Psoas muscle (tissue), 8 donors: ENCODE measurements around the gene VPS37C. TPM values are rescaled to one million over a fixed set of nuclear protein-coding genes. Genes with fewer than 3 reads are reported as not detected.

Experiments used
- ATAC-seq, 4 donors: fragments of 200-7000 bp; cut with Tn5 transposase; one replicate each; pipeline ENCODE4 v1.9.1; 2020; ENCODE audit warnings: moderate library complexity in 3 of 4, mild to moderate bottlenecking in 2 of 4
- DNase-seq, 2 donors: peaks; one replicate each; pipeline ENCODE4 v3.0.0-alpha.2; 2020
- H3K27ac ChIP-seq: fragments of 200-600 bp; one replicate; pipeline ENCODE4 v1.8.0; 2022
- H3K27me3 ChIP-seq, 3 donors: fragments of 200-600 bp in 1 of 3; one replicate each; pipeline versions ENCODE4 v1.6.1 to v1.8.0; 2013 to 2022; ENCODE audit warnings: low read length in 2 of 3, mild to moderate bottlenecking in 2 of 3, moderate library complexity in 1 of 3; ENCODE audit not compliant: insufficient read depth in 3 of 3
- H3K36me3 ChIP-seq, 2 donors: fragments of 200-600 bp in 1 of 2; one replicate each; pipeline versions ENCODE4 v1.6.1 to v1.8.0; 2013 to 2022; ENCODE audit warnings: low read depth in 1 of 2, mild to moderate bottlenecking in 1 of 2, moderate library complexity in 1 of 2; ENCODE audit not compliant: insufficient read depth in 1 of 2
- H3K4me1 ChIP-seq: fragments of 200-600 bp; one replicate; pipeline ENCODE4 v1.8.0; 2022
- H3K4me3 ChIP-seq: fragments of 200-600 bp; one replicate; pipeline ENCODE4 v1.8.0; 2022; ENCODE audit warnings: mild to moderate bottlenecking
- H3K9me3 ChIP-seq: fragments of 200-600 bp; one replicate; pipeline ENCODE4 v1.8.0; 2022
- WGBS, 3 donors: extraction: QIAGEN DNeasy Blood & Tissue Kit; methylation state at CpG; one replicate each; pipeline versions ENCODE4 v1.1.6 to v1.1.7; 2013; 5-methylcytosine and 5-hydroxymethylcytosine counted together
- intact Hi-C, 2 donors: fragments of 100-400 bp; cut with DNase I; formaldehyde crosslinking; loops; one replicate each; pipeline versions ENCODE4 v1.11.0 to v1.14.2; 2022
- polyA plus RNA-seq, 3 donors: library from polyadenylated mRNA; stranded (reverse); fragments of 200-250 nt; gene quantifications; one replicate each; pipeline ENCODE4 v1.2.3, GENCODE V29; 2013
- total RNA-seq, 4 donors: library from RNA; stranded (reverse); fragmentation: NEBNext Ultra II Directional in 2 of 4; extraction: Animal tissue kit (Norgen Biotek cat#: 25700) in 2 of 4; gene quantifications; one replicate each; pipeline versions ENCODE4 v1.2.1 to v1.2.4, GENCODE V29; 2021 to 2023
- TF ChIP-seq, protein P1 (sequence below): fragments of 200-600 bp; IDR thresholded peaks from one replicate; pipeline ENCODE4 v1.8.0; 2022; ENCODE audit warnings: antibody characterized with exemption
- donor health status: healthy with polysubstance abuse.
- donor health status: DM: no; HTN: no; CAD: no; lungs with moderate emphysema.
- donor health status: Bipolar disorder and iron deficiency.
- donor health status: healthy.
- donor health status: DM: yes; HTN: yes; CAD: no.
- donor health status: DM: no; HTN: no; CAD: no.
- donor health status: DM: no; HTN: no; CAD: no.
- donor health status: DM: yes; HTN: yes; CAD: no.

VPS37C gene
- total and polyA plus RNA-seq, 7 donors: 16.9 to 39.8 (median 25.6) TPM

GRCh38 chr11:61164606-61165424 is 3.6 kb upstream of the VPS37C start:
- Histone ChIP-seq H3K4me1 (peaks cover 16% of the 10 kb centered on the region), H3K4me3 (no peak overlapping the region), H3K36me3 (no peaks in the 10 kb centered on the region), H3K27me3 (no peaks in the 10 kb centered on the region), H3K27ac (no peak overlapping the region), H3K9me3 (no peaks in the 10 kb centered on the region)
- TF ChIP-seq, protein P1, sequence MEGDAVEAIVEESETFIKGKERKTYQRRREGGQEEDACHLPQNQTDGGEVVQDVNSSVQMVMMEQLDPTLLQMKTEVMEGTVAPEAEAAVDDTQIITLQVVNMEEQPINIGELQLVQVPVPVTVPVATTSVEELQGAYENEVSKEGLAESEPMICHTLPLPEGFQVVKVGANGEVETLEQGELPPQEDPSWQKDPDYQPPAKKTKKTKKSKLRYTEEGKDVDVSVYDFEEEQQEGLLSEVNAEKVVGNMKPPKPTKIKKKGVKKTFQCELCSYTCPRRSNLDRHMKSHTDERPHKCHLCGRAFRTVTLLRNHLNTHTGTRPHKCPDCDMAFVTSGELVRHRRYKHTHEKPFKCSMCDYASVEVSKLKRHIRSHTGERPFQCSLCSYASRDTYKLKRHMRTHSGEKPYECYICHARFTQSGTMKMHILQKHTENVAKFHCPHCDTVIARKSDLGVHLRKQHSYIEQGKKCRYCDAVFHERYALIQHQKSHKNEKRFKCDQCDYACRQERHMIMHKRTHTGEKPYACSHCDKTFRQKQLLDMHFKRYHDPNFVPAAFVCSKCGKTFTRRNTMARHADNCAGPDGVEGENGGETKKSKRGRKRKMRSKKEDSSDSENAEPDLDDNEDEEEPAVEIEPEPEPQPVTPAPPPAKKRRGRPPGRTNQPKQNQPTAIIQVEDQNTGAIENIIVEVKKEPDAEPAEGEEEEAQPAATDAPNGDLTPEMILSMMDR: no peak
- WGBS, 3 donors: 80 to 90% (median 84%) methylated on average over 13 of the region's 13 CpGs
- ATAC-seq (no peak), DNase-seq (no peak)
- intact Hi-C loops: loop anchor here in 1 of 2 donors (10.0 kb wide), 1 partner anchor 320 kb away; the partner anchor contains the start of gene CCDC86

DNA sequence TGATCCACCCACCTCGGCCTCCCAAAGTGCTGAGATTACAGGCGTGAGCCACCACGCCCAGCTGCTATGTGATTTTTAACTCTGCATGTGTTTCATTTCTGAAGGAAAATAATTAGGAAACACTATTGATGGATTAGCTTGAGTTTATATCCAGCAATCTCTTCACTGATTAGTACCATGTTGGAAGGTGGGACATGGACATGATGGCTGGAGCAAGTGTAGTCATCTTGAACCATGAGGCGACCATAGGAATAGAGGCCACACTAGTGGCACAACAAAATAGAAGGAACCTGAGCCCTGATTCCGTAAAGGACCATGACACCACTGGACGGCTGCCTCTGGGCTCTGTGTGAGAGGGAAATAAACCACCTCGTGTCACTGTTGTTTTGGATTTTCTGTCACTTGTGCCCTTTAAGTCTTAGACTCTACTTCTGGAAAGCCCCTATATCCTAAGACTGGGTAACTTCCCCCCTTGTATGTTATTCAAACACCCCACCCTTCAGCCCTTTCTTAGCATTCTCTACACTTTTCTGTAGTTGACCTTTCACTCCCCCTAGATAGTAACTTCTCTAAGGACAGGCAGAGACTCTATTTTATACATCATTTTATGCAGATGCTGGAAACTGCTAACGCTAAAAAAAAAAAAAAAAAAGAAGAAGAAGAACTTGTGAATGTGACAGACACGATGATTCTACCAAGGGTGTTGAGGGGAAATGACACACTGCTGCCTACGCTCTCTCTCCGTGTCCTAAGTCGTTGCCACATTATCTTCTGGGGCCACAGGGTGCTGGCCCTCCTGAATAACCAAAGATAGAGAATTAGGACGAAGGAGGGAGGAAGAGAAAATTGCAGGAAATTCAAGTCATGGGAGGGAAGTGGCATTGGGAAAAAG is 2.7 kb upstream of the VPS37C start:
- Histone ChIP-seq H3K36me3 (no peaks in the 10 kb centered on the region), H3K9me3 (no peaks in the 10 kb centered on the region), H3K4me1 (peaks cover 22% of the 10 kb centered on the region), H3K4me3 (no peak overlapping the region), H3K27me3 (no peaks in the 10 kb centered on the region), H3K27ac (no peak overlapping the region)
- DNase-seq: no peak
- TF ChIP-seq, protein P1: no peak
- ATAC-seq: no peak
- WGBS, 3 donors: 84 to 87% (median 84%) methylated on average over 13 of the region's 13 CpGs
- intact Hi-C loops: loop anchor here in 1 of 2 donors (10.0 kb wide), 1 partner anchor 319 kb away; the partner anchor contains the start of gene CCDC86

GRCh38 chr11:61163021-61163420 is 1.8 kb upstream of the VPS37C start:
- no peak for DNase-seq
- H3K9me3 ChIP-seq: no peaks in the 10 kb centered on the region
- no peak overlapping the region for H3K4me3 ChIP-seq
- intact Hi-C loops: loop anchor here in 1 of 2 donors (10.0 kb wide), 1 partner anchor 318 kb away; the partner anchor contains the start of gene CCDC86
- no peak for ATAC-seq
- peaks cover 32% of the 10 kb centered on the region for H3K4me1 ChIP-seq
- H3K27me3 ChIP-seq: no peaks in the 10 kb centered on the region
- TF ChIP-seq, protein P1: no peak
- WGBS, 3 donors: 88 to 89% (median 88%) methylated on average over 4 of the region's 4 CpGs
- no peaks in the 10 kb centered on the region for H3K36me3 ChIP-seq
- no peak overlapping the region for H3K27ac ChIP-seq

GRCh38 chr11:61162092-61162941 is 1.1 kb upstream of the VPS37C start:
- Histone ChIP-seq H3K4me3 (peak overlapping the region; percentile 90), H3K36me3 (no peaks in the 10 kb centered on the region), H3K27ac (peak overlapping the region; percentile 98), H3K9me3 (no peaks in the 10 kb centered on the region), H3K4me1 (peaks cover 35% of the 10 kb centered on the region), H3K27me3 (no peaks in the 10 kb centered on the region)
- TF ChIP-seq, protein P1: no peak
- intact Hi-C loops: loop anchor here in 1 of 2 donors (10.0 kb wide), 1 partner anchor 318 kb away; the partner anchor contains the start of gene CCDC86
- peak; percentile 37 to 66 (median 47) for ATAC-seq
- 61 to 66% (median 64%) methylated on average over 8 of the region's 8 CpGs for WGBS, 3 donors
- DNase-seq: no peak
